Fibroblast of skin of abdomen (primary cell): ENCODE results near the gene IAH1.
A peak's percentile ranks its signal among the peaks of the same experiment; 100 is the strongest.
"Not testable (repeated sequence)": the region's sequence is repeated elsewhere in the genome, so short reads cannot be mapped to it uniquely, and the experiment has no call there.

Experiments used
- DNase-seq: peaks from one replicate; pipeline ENCODE4 v3.0.0-alpha.2; 2013

The IAH1 gene

DNA sequence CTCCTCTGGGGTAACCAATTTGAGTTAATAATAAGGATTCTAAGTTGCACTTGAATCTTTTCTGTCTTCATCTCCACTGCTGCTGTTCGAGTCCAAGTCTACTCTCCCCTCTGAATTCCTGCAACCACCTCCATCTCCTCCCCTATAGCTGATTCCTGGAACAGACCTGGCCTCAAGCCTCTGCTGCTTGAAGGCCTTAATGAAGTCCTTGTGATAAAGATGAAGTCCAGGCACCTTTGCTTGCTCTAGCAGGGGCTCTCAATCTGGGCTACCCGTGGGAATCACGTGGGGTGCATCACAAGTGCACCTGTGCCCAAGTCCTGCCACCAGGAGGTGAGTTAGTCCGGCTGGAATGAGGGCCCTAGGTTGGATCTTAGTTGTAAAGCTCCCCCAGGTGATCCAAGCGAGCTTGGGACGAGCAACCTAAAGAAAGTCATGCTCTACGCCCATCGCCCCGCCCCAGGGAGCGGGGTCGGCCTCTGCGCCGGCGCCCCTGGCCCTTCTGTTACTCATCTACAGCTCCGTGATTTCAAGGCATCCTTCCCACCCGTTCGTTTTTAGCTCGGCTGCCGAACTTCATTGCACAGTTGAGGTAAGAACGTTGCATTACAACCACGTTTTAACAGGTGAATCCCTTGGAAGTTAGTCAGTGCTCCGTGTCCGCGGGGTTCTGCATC, 905 bp upstream of the IAH1 start:
- DNase-seq = no peak

DNA sequence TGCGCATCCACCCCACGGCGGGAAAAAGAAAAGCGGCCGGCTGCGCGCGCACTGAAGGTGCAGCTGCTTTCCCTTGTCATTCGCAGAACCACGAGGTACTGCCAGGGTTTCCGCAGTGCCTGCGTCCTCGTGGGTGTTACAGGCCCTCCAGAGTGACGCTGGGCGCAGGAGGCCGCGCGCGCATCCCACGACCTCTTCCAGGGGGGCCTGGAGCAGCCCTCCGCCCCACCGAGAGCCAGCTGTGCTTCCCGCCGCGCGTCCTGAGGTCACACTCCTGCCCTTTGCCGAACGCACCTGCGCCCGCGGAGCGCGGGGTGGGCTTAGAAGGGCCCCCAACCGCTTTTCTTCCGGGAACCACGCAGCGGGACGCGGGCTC, 378 bp upstream of the IAH1 start:
- DNase-seq = peak; percentile 25

DNA sequence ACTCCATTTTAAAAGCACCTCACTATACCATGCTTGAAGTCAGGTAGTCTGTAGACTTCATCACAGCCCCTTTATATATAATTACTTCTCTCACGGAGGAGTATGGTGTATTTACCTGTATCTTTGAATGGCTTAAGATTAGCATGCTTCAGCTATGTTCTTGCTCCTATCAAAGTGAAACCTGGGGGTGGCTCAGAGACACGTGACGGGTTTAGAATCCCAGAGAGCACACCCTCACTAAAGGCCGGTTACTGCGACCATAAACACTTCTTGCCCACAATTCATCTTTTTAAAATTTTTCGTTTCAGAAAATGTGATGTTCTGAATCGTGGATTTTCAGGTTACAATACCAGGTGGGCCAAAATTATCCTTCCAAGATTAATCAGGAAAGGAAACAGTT, 3.6 kb downstream of the IAH1 start:
- no peak for DNase-seq

DNA sequence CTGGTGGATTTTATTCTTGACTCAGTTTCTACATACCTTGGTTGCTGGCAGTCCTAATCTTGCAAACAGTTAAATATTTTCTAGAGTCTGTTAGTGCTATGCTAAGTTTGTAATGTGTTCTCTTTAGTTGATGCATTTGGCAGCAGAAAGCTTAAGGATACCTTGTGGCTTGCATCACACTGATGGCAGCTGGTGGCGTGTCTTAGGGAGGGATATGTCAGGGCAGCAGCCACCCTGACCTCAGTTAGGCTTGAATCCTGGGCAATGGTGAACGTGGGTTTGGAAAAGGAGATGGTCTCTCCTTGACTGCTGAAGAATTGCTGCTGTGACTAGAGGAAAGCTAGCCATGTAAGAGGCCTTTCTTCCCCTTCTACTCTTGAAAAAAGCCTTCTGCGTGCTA, 4.2 kb downstream of the IAH1 start:
- no peak for DNase-seq

DNA sequence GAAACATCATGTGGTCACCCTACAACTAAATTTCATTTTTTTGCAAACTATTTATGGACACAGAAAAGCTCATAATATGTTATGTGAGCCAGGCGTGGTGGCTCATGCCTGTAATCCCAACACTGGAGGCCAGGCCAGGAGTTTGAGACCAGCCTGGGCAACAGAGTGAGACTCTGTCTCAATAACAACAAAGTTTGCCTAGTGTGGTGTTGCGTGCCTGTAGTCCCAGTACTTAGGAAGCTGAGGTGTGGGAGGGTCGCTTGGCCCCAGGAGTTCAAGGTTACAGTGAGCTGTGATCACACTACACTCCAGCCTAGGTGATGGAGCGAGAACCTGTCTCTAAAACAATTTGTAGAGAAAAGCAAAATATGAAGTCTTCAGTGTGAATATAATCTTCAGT, 5.8 kb downstream of the IAH1 start:
- DNase-seq = no peak

DNA sequence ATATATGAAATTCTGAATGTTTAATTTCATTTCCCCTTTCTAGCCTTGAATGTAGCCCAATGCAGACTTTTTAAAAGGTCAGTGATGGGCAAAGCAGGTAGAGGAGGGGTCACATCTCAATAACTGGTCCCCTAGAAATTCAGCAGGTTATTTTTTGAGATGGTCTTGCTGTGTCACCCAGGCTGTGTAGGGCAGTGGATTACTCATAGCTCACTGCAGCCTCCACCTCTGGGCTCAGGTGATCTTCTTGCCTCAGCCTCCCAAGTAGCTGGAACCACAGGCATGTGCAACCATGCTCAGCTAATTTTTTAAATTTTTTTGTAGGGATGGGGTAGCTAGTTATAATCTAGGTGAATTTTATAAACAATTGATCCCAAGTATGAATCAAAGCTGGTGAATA, 8.8 kb downstream of the IAH1 start:
- DNase-seq = no peak

DNA sequence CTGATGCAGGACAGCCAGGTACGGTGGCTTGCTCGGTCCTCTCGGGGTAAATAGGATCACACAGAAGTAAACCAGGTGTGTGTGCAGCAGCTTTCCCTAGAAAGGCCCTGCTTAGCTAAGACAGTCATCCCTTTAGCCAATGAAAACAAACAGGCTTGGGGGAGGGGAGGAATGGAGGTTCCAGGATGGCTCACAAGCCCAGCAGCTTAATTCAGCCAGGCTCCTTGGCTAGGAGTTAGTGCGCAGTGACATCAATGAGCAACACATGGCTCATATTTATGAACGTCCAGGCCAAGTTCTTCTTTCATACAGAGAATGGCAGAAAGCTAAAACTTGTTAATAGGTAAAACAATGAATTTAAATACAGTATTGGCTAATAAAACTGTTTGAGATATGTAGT, 10.2 kb downstream of the IAH1 start:
- DNase-seq = peak; percentile 17

DNA sequence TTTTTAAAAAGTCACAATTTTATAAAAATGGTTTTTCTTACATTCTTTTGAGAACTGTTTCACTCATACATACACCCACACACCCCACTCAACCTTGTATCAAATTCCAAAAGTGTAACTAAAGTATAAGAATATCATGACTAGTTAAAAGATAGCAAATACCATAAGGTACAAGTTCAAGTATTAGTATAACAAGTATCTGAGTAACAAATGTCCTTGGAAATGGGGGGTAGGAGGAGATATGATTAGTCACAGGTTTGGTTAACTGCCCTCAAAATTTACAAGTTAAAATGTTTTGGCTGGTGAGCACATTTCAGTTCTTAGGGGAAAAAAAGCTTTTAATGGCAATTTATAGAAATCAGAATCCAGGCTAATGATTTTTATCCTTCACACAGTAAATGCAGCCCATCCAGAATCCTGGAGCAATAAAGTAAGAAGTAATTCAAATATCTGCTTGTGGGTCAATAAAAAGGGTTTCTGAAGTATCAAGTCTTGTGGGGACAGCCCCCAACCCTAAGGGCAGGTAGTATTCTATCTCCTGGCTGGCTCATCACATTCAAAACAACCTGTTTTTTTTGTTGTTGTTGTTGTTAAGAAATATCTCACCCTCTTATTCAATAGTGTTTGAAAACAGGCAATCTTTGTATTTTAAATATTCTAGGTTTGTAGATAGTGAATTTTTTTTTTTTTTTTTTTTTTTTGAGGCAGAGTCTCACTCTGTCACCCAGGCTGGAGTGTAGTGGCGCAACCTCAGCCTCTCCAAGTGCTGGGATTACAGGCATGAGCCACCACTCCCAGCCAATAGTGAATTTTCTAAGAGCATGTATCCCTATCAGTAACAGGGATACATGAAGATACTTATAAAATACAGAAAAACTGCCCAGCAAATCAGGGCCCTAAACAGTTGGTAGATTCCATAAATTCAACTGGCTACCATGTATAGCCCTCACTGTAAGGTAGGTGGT, 14.5 kb downstream of the IAH1 start:
- peak; percentile 43 for DNase-seq

DNA sequence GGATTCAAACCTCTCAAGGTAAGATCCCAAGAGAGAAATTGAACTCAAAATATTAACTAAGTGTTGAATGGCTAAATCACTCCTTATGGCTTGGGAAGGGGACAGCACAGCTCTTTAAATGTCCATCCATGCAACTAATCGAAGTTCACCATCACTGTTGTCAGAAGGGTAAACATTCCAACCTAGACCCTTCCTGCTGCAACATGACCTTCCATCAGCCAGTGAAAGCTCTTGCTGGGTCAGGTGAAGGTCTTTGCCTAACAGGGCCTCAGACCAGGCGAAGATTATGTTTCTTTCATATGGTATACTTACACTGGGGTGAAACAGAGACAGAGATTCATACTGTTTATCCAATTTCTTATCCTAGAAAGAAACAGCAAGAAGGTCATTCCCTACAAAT, 16.4 kb downstream of the IAH1 start:
- no peak for DNase-seq

DNA sequence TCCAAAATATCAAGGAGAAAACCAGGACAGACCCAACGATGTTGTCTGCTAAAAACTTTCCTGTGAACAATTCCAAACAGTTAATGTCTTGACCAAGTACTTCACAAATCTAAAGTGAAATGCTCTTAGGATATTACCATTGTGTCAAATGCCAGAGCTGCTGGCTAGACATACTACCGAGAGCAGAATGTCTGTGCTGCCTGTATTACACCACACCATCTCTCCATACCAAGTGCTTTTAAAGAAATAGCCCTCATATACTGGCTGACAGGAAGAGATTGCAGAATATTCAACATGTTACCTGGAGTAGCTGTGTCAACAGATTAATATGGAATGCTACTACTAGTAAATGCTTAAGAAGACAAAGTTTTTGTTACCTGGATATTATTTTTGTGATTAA, 18.6 kb downstream of the IAH1 start:
- no peak for DNase-seq

DNA sequence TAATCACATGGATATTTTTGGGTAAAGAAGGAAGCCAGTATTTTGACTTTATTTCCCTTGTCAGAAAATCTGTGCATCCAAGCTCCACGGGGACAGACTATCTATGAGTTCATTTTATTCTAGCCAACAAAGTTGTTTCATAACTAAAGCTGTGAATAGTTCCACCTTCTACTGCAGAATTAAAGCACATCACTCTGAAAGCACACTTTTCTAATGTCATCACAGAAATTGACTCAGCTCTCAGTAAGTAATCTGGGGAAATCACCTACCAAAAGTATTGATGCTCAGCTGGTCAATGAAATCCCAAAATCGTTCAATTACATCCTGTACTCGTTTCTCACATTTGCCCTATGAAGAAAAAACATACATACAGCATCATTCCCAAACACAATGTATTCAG, 19.1 kb downstream of the IAH1 start:
- DNase-seq = no peak

DNA sequence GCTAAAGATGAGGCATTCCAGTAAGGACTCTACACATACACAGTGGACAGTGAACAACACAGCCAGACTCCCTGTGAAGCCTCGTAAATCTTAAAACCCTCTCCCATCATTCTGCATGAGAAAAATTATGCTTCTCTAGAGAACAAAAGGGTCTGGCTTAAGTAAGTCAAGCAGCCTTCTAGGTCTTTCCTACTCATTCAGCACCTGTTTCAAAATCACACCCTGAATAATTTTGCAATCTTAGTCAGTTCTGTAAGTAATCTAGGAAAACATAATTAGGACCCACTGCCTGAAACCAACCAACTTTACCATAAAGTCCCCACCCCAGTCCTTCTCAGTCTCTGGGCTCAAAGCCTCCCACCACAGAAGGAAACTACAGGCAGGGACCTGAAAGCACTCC, 19.7 kb downstream of the IAH1 start:
- DNase-seq = no peak

DNA sequence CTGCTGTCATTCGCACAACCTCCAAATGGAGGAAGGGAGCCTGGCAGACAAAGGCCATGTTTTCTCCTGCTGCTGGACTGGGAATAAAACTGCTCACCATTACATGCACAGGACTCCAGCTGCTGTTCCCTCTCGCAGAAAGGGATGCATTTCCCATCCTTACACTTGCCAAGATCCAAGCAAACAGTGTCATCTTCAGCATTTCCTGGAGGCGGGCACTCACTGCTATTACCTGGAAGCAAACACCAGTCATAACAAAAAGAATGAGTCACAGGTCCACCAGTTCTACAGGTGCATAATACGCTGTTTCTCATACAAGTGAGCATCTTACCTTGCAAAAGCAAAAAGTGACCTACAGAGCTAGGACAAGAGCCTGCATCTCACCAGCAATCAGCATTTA, 22.7 kb downstream of the IAH1 start:
- no peak for DNase-seq

DNA sequence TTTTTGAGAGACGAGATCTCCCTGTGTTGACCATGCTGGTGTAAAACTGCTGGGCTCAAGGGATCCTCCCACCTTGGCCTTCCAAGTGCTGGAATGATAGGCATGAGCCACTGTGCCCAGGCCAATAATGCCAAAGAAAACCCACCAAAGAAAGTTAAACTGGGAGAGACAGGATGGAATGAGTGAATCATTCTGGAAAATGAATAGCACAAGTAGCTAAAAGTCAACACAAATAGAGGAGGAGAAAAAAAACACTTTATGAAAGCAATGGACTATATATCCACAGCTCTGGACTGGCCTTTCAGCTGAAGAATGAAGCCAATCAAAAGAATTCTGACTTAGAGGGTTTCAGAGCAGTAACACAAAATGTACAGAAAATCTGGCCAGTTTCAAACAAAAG, 23.9 kb downstream of the IAH1 start:
- DNase-seq = peak; percentile 6

DNA sequence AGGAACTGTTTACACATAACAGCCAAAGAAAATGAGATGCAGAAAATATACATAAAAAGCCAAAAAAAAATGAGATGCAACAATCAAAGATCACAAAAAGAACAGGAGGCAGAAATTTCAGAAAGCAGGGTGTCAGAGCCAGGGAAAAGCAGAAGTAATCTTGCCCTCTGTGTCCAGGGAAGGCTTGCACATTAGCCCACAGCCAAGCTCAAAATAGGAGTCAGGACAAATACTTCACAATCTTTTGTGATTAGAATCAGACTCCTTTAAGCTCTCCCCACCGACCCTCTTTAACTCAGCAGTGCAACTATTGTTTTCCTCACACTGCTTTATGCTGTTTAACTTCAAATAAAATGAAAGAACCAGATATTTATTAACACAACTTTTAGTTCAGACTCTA, 34.6 kb downstream of the IAH1 start:
- no peak for DNase-seq

DNA sequence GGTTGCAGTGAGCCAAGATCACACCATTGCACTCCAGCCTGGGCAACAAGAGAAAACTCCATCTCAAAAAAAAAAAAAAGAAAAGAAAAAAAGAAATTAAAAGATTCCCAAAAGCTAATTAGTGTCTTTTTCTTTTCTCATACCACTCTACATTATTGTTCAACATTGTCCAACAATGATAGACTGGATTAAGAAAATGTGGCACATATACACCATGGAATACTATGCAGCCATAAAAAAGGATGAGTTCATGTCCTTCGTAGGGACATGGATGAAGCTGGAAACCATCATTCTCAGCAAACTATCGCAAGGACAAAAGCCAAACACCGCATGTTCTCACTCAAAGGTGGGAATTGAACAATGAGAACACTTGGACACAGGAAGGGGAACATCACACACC, 39.6 kb downstream of the IAH1 start:
- DNase-seq = not testable (repeated sequence)

DNA sequence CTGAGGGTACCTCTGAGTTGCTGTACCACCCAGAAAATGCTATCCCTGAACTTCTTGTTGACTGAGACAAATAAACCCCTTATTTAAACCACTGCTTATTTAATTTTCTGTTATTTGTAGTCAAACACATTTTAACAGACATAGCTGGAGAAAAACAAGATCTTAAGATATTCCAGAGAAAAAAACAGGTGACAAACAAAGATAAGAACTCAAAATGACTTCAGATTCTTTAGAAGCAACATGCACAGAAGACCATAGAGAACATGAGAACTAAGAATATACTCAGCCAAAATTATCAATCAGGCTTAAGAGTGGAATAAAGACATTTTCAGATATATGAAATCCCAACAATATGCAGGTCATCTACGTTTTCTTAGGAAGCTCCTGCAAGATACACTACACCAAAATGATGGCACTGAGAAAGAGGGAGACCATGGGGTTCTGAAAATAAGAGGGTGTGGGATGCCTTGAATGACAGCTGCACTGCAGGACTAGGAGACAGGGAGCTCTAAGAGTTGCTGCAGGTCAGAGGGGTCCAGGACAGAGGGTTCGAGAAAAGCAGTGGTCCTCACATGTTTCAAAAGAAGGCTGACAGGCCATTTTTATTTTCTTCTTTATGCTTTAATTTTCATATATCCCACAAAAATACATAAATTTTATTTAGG, 42.9 kb downstream of the IAH1 start:
- no peak for DNase-seq

DNA sequence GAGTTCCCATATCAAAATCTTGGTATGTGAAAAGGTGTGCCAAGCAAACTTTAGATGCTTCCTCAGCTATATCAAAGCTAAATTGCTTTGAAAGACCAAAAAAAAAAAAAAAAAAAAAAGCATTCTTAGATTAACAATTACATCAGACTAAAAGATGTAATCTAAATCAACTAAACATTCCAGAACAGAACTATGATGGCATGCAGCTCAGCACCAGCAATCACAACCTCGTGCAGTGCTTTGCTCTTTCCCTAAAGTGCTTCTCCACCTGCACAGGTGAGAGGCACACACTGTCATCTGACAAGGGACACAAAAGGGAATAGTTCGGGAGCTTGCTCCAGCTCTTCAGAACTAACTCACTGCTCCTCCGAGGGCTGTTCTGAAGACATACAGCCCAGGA, 43.8 kb downstream of the IAH1 start:
- no peak for DNase-seq

DNA sequence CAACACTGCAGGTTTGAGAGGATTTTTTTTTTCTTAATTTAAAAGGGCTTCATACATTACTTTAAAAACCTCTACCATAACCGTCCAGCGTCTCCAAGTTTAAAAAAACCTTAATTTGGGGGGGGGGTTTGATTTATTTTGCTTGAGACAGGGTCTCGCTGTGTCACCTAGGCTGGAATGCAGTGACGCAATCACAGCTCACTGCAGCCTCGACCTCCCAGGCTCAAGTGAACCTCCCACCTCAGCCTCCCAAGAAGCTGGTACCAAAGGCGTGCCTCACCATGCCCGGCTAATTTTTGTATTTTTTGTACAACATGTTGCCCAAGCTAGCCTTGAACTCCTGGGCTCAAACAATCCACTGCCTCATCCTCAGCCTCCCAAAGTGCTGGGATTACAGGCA, 44.4 kb downstream of the IAH1 start:
- DNase-seq = no peak

DNA sequence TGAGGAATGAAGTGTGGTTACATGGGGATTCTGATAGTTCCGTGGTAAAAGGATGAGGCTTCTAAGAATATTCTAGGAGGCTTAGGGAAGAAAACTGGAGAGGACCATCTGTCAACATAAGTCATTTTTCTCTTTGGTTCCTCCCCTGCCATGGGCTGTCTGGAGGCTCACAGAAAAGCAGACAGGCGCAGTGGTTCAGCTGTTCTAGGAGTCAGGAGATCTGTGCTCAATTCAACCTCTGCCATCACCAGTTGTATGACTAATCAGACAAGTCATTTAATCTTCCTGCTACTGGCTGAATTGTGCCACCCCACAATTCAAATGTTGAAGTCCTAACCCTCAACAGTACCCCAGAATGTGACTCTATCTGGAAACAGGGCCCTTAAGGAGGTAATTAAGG, 44.9 kb downstream of the IAH1 start:
- peak; percentile 12 for DNase-seq

DNA sequence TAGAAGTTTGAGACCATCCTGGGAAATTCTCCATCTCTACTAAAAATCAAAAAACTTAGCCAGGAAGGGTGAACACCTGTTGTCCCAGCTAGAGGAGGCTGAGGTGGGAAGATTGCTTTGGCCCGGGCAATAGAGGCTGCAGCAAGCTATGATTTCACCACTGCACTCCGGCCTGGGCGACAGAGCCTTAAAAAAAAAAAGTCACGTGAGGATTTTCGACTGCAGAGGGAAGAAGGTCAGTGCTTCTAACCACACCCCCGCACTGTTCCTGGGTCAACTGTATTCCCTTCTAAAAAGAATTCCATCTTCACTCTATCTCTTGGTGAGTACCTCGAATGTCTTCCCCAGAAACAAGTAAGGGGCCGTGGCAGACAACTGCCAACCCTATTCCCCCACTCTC, 49.9 kb downstream of the IAH1 start:
- no peak for DNase-seq

DNA sequence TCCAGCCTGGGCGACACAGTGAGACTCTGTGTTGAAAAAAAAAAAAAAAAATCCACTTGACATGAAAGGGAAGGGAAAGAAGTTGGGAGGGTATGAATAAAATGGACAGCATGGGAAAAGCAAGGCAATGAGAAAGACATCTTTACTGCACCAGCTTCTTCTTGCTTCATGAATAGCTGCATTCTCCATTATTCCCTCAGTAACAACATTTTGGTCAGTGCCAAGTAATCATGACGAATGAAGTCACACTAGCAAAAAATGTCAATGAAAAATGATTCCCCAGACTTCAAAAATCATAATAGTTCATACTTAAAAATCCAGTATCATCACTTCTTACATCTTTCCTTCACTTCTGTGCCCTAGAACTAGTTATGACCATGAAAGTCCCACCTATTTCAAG, 50.9 kb downstream of the IAH1 start:
- no peak for DNase-seq

DNA sequence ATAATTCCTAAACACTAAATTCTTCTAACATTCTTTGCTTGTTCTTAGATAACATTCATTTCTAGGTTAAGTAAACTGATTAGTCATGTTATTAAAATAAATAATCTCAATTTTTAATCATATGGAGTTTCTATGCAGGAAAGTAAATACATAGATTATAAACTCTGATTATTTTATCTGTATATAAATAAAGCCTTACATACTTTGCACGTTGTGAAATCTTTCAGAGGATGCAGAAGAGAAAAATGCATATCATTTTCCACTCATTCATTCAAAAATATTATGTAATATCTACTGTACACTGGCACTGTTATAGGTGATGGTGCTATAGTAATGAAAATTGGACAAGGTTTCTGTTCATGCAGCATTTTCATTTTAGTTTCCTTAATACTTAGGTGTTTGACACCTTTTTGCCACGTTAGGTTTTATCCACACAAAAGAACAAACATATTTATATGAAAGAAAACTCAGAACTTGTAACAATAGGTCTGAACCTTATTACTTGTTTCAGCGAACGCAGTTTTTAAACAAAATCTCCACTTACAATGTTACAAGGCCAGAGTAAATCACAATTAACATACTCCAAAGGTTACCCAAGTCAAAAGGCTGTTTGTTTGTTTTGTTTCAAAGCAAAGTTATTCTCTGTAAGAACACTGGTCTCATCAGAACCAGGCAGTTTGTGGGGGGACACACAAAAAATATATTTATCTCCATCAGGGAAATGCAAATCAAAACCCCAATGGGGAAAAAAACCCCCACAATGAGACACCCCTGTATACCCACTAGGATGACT, 53.8 kb downstream of the IAH1 start:
- no peak for DNase-seq
